Rectal smooth muscle tissue (tissue), 1 donor: ENCODE measurements around the gene SLC16A3.

Source experiments
- H3K27ac ChIP-seq: one replicate; pipeline ENCODE4 v1.7.0; 2013; ENCODE audit warnings: low read depth, low read length, inconsistent platforms
- H3K27me3 ChIP-seq: one replicate; pipeline ENCODE4 v1.7.0; 2013; ENCODE audit warnings: low read length; ENCODE audit not compliant: control insufficient read depth, insufficient read depth
- H3K36me3 ChIP-seq: one replicate; pipeline ENCODE4 v1.7.0; 2013; ENCODE audit warnings: low read length; ENCODE audit not compliant: control insufficient read depth, insufficient read depth
- H3K4me1 ChIP-seq: one replicate; pipeline ENCODE4 v1.7.0; 2013; ENCODE audit warnings: low read length; ENCODE audit not compliant: control insufficient read depth, insufficient read depth
- H3K4me3 ChIP-seq: one replicate; pipeline ENCODE4 v1.7.0; 2013; ENCODE audit warnings: low read length
- H3K9ac ChIP-seq: one replicate; pipeline ENCODE4 v1.7.0; 2013; ENCODE audit warnings: low read length

SLC16A3 gene

DNA sequence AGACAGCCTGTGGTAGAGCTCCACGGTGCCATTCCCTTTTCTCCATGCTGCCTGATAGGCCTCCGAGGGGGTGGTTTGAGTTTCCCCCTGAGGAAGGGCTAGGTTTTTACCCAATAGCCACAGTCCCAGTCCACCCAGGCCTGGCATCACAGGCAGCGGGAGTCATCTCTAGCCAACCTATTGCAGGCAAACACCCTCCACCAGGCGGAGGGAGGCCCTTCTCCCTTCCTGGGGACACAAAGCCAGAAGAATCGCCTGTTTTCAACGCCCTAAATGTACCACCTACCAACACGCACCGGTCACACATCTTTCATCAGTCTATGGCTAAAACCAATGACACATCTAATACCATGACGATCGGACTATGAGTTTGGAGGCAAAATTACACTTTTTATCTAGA is 37.3 kb downstream of the SLC16A3 start:
- Histone ChIP-seq H3K27me3 (no peaks in the 10 kb centered on the region), H3K4me3 (no peak overlapping the region), H3K36me3 (peaks cover 37% of the 10 kb centered on the region), H3K4me1 (peaks cover 31% of the 10 kb centered on the region), H3K9ac (no peak overlapping the region), H3K27ac (peak overlapping the region; percentile 41)

- Histone ChIP-seq H3K4me1 (peaks cover 37% of the 10 kb centered on the region), H3K27me3 (no peaks in the 10 kb centered on the region), H3K36me3 (peaks cover 30% of the 10 kb centered on the region), H3K27ac (peak overlapping the region; percentile 95), H3K4me3 (peak overlapping the region; percentile 53), H3K9ac (no peak overlapping the region)
Observed at GRCh38 chr17:82267575-82268379, 38.9 kb downstream of the SLC16A3 start.

- Histone ChIP-seq H3K27ac (peak overlapping the region; percentile 95), H3K4me1 (peaks cover 41% of the 10 kb centered on the region), H3K27me3 (no peaks in the 10 kb centered on the region), H3K36me3 (peaks cover 23% of the 10 kb centered on the region), H3K9ac (no peak overlapping the region), H3K4me3 (no peak overlapping the region)
Observed at GRCh38 chr17:82269138-82269881, 40.5 kb downstream of the SLC16A3 start.

- Histone ChIP-seq H3K27ac (peak overlapping the region; percentile 95), H3K4me1 (peaks cover 41% of the 10 kb centered on the region), H3K9ac (no peak overlapping the region), H3K4me3 (no peak overlapping the region), H3K36me3 (peaks cover 19% of the 10 kb centered on the region), H3K27me3 (no peaks in the 10 kb centered on the region)
Observed at GRCh38 chr17:82269882-82270500, 41.1 kb downstream of the SLC16A3 start.

DNA sequence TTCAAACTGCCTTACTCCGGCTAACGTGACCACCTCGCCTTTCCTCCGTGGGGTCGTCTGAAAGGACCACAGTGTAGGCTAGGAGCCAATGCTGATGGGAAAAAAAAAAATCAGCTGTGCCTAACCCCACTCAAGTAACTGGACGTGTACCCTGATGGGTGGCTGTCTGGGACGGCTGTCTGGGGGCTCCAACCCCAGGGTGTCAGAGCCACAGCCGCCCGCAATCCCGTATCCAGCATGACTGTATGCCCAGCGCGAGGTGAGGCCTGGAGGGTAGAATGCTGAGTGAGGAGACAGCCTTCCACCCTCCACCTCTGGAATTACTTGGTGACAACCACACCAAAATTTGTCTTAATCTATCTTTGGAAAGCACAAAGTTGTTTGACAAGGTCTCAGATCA is 41.8 kb downstream of the SLC16A3 start:
- peaks cover 14% of the 10 kb centered on the region for H3K36me3 ChIP-seq
- no peak overlapping the region for H3K9ac ChIP-seq
- peaks cover 41% of the 10 kb centered on the region for H3K4me1 ChIP-seq
- no peaks in the 10 kb centered on the region for H3K27me3 ChIP-seq
- no peak overlapping the region for H3K4me3 ChIP-seq
- peak overlapping the region; percentile 95 for H3K27ac ChIP-seq

- peaks cover 41% of the 10 kb centered on the region for H3K4me1 ChIP-seq
- H3K27me3 ChIP-seq = no peaks in the 10 kb centered on the region
- H3K36me3 ChIP-seq = peaks cover 10% of the 10 kb centered on the region
- H3K9ac ChIP-seq = no peak overlapping the region
- H3K4me3 ChIP-seq = peak overlapping the region; percentile 30
- H3K27ac ChIP-seq = no peak overlapping the region
Observed at GRCh38 chr17:82271401-82271800, 42.6 kb downstream of the SLC16A3 start.

- no peak overlapping the region for H3K9ac ChIP-seq
- H3K36me3 ChIP-seq = peaks cover 10% of the 10 kb centered on the region
- H3K4me3 ChIP-seq = peak overlapping the region; percentile 72
- H3K27me3 ChIP-seq = no peaks in the 10 kb centered on the region
- H3K4me1 ChIP-seq = peaks cover 31% of the 10 kb centered on the region
- peak overlapping the region; percentile 96 for H3K27ac ChIP-seq
Observed at GRCh38 chr17:82272495-82273326, 43.9 kb downstream of the SLC16A3 start.

DNA sequence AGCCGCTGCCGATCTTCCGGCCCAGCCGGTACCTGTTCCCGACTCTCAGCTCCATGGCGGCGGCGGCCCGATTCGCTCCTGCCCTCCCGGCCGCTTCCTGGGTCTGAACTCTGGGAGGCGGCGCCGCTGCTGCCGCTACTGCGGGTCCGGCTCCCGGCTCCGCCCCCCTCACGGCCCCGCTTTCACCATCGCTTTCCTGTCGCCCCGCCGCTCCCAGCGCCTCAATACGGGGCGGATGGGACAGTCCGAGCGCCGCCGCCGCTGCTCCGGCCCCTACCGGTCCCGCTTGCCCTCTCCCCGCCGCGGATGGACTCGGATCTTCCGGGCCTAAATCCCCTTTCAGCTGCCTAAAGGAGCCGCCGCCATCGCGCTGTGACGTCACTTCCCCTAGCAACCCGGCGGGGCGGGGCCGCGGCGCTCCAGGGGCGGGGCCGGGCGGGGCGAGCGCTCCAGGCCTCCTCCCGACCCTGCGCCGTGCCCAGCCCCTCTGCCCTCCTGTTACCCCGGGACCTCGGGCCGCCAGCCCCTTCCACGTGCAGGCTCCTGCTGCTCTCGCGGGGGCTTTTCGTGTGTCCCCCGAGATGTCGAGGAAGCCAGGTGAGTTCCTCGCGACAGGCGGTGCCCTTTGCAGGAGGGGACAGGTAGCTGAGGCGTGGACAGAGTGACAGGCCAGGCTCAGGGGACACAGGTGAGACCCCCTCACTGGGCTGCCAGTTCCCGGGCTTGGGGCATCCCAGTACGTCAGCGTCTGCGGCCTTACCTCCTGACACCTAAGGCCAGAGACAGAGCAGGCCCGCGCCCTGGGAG is 44.7 kb downstream of the SLC16A3 start, which contains the start of gene CSNK1D:
TSS of gene CSNK1D (minus strand) at position 374 of the 807 bp plus-strand sequence. CDS start at position 55, 319 bp downstream.
- H3K9ac ChIP-seq = peak within 1 kb of the TSS; percentile 61
- H3K4me3 ChIP-seq = peak within 1 kb of the TSS; percentile 83
- H3K27me3 ChIP-seq = no peaks in the 10 kb centered on the region
- peak within 1 kb of the TSS; percentile 96 for H3K27ac ChIP-seq
- H3K36me3 ChIP-seq = peaks cover 10% of the 10 kb centered on the region
- H3K4me1 ChIP-seq = peaks cover 23% of the 10 kb centered on the region

DNA sequence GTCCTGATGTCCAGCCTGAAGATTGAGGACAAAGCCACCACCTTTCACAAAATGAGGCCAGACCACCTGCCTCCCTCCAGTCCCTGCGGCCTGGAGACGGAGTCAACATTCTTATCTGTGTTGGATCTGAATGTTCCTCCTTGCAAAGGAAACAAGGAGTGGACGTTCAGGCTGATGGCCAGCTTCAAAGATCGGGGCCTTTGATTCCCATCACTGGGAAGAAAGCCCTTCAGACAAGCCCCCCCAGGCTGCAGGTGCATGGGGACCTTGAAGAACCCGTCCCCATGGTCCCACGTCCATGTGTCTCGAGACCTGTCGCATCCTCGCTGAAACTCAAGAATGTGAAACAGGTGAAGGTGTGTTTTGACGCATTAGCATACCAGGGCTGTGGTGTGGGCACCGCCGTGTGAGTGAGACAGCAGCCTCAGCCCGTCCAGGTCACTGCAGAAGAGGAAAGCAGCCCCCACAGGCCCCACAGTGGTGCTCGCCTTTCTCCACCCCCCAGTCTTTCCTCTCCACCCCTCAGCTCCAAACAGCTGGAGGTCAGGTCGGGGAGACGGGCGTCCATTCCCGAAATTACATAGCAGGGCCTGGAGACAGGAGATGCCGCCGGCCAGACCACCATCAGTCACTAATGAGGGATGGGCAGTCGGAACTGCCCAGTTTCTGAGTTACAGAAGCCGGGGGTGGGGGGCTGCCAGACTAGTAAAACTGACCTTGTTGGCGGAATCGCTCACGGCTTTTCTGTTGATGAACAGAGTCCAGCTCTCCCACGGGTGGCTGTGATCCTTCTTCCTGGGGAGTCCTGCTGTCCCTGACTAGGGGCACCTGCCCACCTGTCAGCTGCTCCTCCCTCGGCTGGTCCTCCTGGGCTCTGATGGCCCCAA is 45.5 kb downstream of the SLC16A3 start:
- H3K4me3 ChIP-seq = peak overlapping the region; percentile 83
- peaks cover 17% of the 10 kb centered on the region for H3K4me1 ChIP-seq
- H3K27me3 ChIP-seq = no peaks in the 10 kb centered on the region
- peak overlapping the region; percentile 54 for H3K27ac ChIP-seq
- peak overlapping the region; percentile 61 for H3K9ac ChIP-seq
- H3K36me3 ChIP-seq = peaks cover 10% of the 10 kb centered on the region

- no peak overlapping the region for H3K27ac ChIP-seq
- H3K36me3 ChIP-seq = peaks cover 9% of the 10 kb centered on the region
- H3K9ac ChIP-seq = no peak overlapping the region
- H3K27me3 ChIP-seq = no peaks in the 10 kb centered on the region
- peaks cover 10% of the 10 kb centered on the region for H3K4me1 ChIP-seq
- no peak overlapping the region for H3K4me3 ChIP-seq
Observed at GRCh38 chr17:82275326-82275725, 46.5 kb downstream of the SLC16A3 start.
